Measurements from ENCODE around the gene STK10.

STK10 gene

DNA sequence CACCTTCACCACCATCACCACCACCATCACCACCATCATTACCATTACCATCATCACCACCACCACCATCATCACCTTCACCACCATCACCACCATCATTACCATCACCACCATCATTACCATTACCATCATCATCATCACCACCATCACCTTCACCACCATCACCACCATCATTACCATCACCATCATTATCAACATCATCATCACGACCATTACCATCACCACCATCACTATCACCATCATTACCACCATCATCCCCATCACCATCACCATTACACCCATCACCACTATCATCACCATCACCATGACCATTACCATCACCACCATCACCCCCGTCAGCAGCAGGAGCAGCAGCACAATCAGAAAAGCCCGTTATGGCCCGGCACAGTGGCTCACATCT is 89.1 kb downstream of the STK10 start:
- no peak for DNase-seq (ENCODE audit: low read depth, low spot score)
- Histone ChIP-seq H3K36me3 (ENCODE audit: insufficient read depth, insufficient read length, low read length) (peaks cover 41% of the 10 kb centered on the region), H3K9ac (ENCODE audit: insufficient read length, low read depth) (no peak overlapping the region), H3K4me1 (ENCODE audit: insufficient read depth, insufficient read length) (peaks cover 23% of the 10 kb centered on the region), H3K9me3 (ENCODE audit: insufficient read depth, low read length) (no peaks in the 10 kb centered on the region), H3K27me3 (ENCODE audit: insufficient read depth, insufficient read length) (no peaks in the 10 kb centered on the region), H3K4me3 (ENCODE audit: insufficient read length, low read depth) (no peak overlapping the region)
- TF ChIP-seq YY1 (IDR thresholded peaks at IDR 0.05; ENCODE audit: insufficient read depth, insufficient read length) (no peak), ZNF274 (IDR thresholded peaks at IDR 0.05; ENCODE audit: low read depth, low read length) (no peak), SUZ12 (IDR thresholded peaks at IDR 0.05; ENCODE audit: extremely low read depth, insufficient read depth, insufficient read length) (no peak)

DNA sequence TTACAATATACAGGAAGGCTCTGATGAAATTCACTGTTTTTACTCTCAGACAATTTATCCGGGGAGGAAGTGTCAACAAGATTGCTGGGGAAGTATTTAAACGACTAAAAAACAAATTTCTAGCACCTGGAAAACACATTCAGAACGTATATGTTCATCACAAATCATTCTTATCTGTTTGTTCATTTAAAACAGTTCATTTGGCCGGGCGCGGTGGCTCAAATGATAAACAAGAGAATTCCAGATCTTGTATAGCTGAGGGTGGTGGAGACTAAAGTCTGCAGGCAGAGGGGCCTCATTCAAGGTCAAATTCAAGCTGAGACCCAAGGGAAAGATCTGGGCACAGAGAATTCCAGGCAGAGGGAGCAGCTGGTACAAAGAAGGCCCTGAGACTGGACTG is 90.0 kb downstream of the STK10 start:
- Histone ChIP-seq H3K9me3 (ENCODE audit: insufficient read depth, low read length) (no peaks in the 10 kb centered on the region), H3K36me3 (ENCODE audit: insufficient read depth, insufficient read length, low read length) (peaks cover 48% of the 10 kb centered on the region)
- TF ChIP-seq SUZ12 (IDR thresholded peaks at IDR 0.05; ENCODE audit: extremely low read depth, insufficient read depth, insufficient read length) (no peak), ZNF274 (IDR thresholded peaks at IDR 0.05; ENCODE audit: low read depth, low read length) (no peak), YY1 (IDR thresholded peaks at IDR 0.05; ENCODE audit: insufficient read depth, insufficient read length) (no peak)

GRCh38 chr5:172097356-172097755 is 90.7 kb downstream of the STK10 start:
- TF ChIP-seq SUZ12 (IDR thresholded peaks at IDR 0.05; ENCODE audit: extremely low read depth, insufficient read depth, insufficient read length) (no peak), YY1 (IDR thresholded peaks at IDR 0.05; ENCODE audit: insufficient read depth, insufficient read length) (no peak), ZNF274 (IDR thresholded peaks at IDR 0.05; ENCODE audit: low read depth, low read length) (no peak)
- Histone ChIP-seq H3K27me3 (ENCODE audit: insufficient read depth, insufficient read length) (no peaks in the 10 kb centered on the region), H3K4me3 (ENCODE audit: insufficient read length, low read depth) (no peak overlapping the region), H3K9me3 (ENCODE audit: insufficient read depth, low read length) (no peaks in the 10 kb centered on the region), H3K36me3 (ENCODE audit: insufficient read depth, insufficient read length, low read length) (peaks cover 52% of the 10 kb centered on the region), H3K9ac (ENCODE audit: insufficient read length, low read depth) (no peak overlapping the region), H3K4me1 (ENCODE audit: insufficient read depth, insufficient read length) (peaks cover 19% of the 10 kb centered on the region)
- DNase-seq (ENCODE audit: low read depth, low spot score), result no peak

More for the DNA sequence above, 90.0 kb downstream of the STK10 start:
- Histone ChIP-seq H3K4me1 (ENCODE audit: insufficient read depth, insufficient read length) (peaks cover 21% of the 10 kb centered on the region), H3K9ac (ENCODE audit: insufficient read length, low read depth) (no peak overlapping the region), H3K4me3 (ENCODE audit: insufficient read length, low read depth) (no peak overlapping the region), H3K27me3 (ENCODE audit: insufficient read depth, insufficient read length) (no peaks in the 10 kb centered on the region)
- DNase-seq (ENCODE audit: low read depth, low spot score), result no peak

DNA sequence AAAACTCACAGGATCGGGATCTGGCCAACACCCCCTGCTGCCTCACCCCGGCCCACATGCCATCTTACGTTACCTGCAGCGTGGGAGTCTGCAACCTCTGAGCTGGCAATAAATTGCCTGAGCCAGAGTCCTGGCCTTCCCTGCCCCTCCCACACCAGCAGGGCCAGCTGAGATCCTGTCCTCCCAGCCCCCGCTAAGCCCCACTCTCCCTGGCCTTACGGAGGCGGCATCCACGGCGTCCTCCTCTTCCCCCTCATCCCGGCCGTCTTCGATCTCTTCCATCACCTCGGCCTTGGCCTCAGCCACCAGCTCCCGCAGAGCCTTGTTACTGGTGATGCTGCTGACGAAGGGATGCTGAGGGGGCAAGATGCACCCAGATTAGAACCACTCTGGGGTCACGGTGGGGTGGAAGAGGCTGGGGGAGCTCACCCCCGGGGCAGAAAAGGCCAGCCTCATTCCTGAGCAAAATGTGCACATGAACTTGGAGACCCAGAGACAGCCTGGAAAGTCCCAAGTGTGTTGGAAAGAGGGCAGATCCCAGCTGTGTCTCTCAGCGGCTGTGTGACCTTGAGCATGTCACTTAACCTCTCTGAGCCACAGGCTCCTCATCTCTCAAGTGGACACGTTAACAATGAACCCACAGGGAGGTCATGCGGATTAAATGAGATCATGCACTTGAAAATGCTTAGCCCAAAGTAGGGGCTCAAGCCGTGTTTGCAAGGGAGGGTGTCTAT is 91.7 kb downstream of the STK10 start:
- Histone ChIP-seq H3K36me3 (ENCODE audit: insufficient read depth, insufficient read length, low read length) (peaks cover 50% of the 10 kb centered on the region), H3K27me3 (ENCODE audit: insufficient read depth, insufficient read length) (no peaks in the 10 kb centered on the region), H3K4me3 (ENCODE audit: insufficient read length, low read depth) (no peak overlapping the region), H3K9ac (ENCODE audit: insufficient read length, low read depth) (no peak overlapping the region), H3K9me3 (ENCODE audit: insufficient read depth, low read length) (no peaks in the 10 kb centered on the region), H3K4me1 (ENCODE audit: insufficient read depth, insufficient read length) (peaks cover 12% of the 10 kb centered on the region)
- no peak for DNase-seq (ENCODE audit: low read depth, low spot score)
- TF ChIP-seq SUZ12 (IDR thresholded peaks at IDR 0.05; ENCODE audit: extremely low read depth, insufficient read depth, insufficient read length) (no peak), ZNF274 (IDR thresholded peaks at IDR 0.05; ENCODE audit: low read depth, low read length) (no peak), YY1 (IDR thresholded peaks at IDR 0.05; ENCODE audit: insufficient read depth, insufficient read length) (no peak)

- TF ChIP-seq YY1 (IDR thresholded peaks at IDR 0.05; ENCODE audit: insufficient read depth, insufficient read length), result no peak
- no peak for TF ChIP-seq SUZ12 (IDR thresholded peaks at IDR 0.05; ENCODE audit: extremely low read depth, insufficient read depth, insufficient read length)
- TF ChIP-seq ZNF274 (IDR thresholded peaks at IDR 0.05; ENCODE audit: low read depth, low read length), result no peak
- no peaks in the 10 kb centered on the region for H3K9me3 ChIP-seq (ENCODE audit: insufficient read depth, low read length)
These were observed 92.4 kb downstream of the STK10 start for GRCh38 chr5:172095368-172096206.

GRCh38 chr5:172093965-172094364 is 94.1 kb downstream of the STK10 start:
- TF ChIP-seq YY1 (IDR thresholded peaks at IDR 0.05; ENCODE audit: insufficient read depth, insufficient read length) (no peak), ZNF274 (IDR thresholded peaks at IDR 0.05; ENCODE audit: low read depth, low read length) (no peak), SUZ12 (IDR thresholded peaks at IDR 0.05; ENCODE audit: extremely low read depth, insufficient read depth, insufficient read length) (no peak)
- peaks cover 65% of the 10 kb centered on the region for H3K36me3 ChIP-seq (ENCODE audit: insufficient read depth, insufficient read length, low read length)

More at GRCh38 chr5:172095368-172096206, 92.4 kb downstream of the STK10 start:
- Histone ChIP-seq H3K27me3 (ENCODE audit: insufficient read depth, insufficient read length) (no peaks in the 10 kb centered on the region), H3K4me1 (ENCODE audit: insufficient read depth, insufficient read length) (peaks cover 12% of the 10 kb centered on the region), H3K4me3 (ENCODE audit: insufficient read length, low read depth) (no peak overlapping the region), H3K9ac (ENCODE audit: insufficient read length, low read depth) (no peak overlapping the region), H3K36me3 (ENCODE audit: insufficient read depth, insufficient read length, low read length) (peaks cover 54% of the 10 kb centered on the region)
- no peak for DNase-seq (ENCODE audit: low read depth, low spot score)

GRCh38 chr5:172093559-172093958 is 94.5 kb downstream of the STK10 start:
- DNase-seq (ENCODE audit: low read depth, low spot score), result no peak
- H3K4me3 ChIP-seq (ENCODE audit: insufficient read length, low read depth), result no peak overlapping the region
- no peak overlapping the region for H3K9ac ChIP-seq (ENCODE audit: insufficient read length, low read depth)
- no peaks in the 10 kb centered on the region for H3K9me3 ChIP-seq (ENCODE audit: insufficient read depth, low read length)
- no peaks in the 10 kb centered on the region for H3K27me3 ChIP-seq (ENCODE audit: insufficient read depth, insufficient read length)
- peaks cover 65% of the 10 kb centered on the region for H3K36me3 ChIP-seq (ENCODE audit: insufficient read depth, insufficient read length, low read length)
- no peak for TF ChIP-seq ZNF274 (IDR thresholded peaks at IDR 0.05; ENCODE audit: low read depth, low read length)
- no peak for TF ChIP-seq YY1 (IDR thresholded peaks at IDR 0.05; ENCODE audit: insufficient read depth, insufficient read length)
- no peak for TF ChIP-seq SUZ12 (IDR thresholded peaks at IDR 0.05; ENCODE audit: extremely low read depth, insufficient read depth, insufficient read length)
- H3K4me1 ChIP-seq (ENCODE audit: insufficient read depth, insufficient read length), result peaks cover 10% of the 10 kb centered on the region

More at GRCh38 chr5:172093965-172094364, 94.1 kb downstream of the STK10 start:
- Histone ChIP-seq H3K9me3 (ENCODE audit: insufficient read depth, low read length) (no peaks in the 10 kb centered on the region), H3K27me3 (ENCODE audit: insufficient read depth, insufficient read length) (no peaks in the 10 kb centered on the region), H3K4me3 (ENCODE audit: insufficient read length, low read depth) (no peak overlapping the region), H3K9ac (ENCODE audit: insufficient read length, low read depth) (no peak overlapping the region), H3K4me1 (ENCODE audit: insufficient read depth, insufficient read length) (peaks cover 10% of the 10 kb centered on the region)
- no peak for DNase-seq (ENCODE audit: low read depth, low spot score)
